GM12873 (cell line): ENCODE results near the gene GABRA5.

ENCODE experiments used
- CTCF ChIP-seq: IDR thresholded peaks from 2 replicates; pipeline ENCODE4 v1.5.1; 2012; ENCODE audit warnings: low read depth, mild to moderate bottlenecking, moderate library complexity, low read length, control low read depth; ENCODE audit not compliant: insufficient read depth; ENCODE audit errors: missing control alignments

The GABRA5 gene

DNA sequence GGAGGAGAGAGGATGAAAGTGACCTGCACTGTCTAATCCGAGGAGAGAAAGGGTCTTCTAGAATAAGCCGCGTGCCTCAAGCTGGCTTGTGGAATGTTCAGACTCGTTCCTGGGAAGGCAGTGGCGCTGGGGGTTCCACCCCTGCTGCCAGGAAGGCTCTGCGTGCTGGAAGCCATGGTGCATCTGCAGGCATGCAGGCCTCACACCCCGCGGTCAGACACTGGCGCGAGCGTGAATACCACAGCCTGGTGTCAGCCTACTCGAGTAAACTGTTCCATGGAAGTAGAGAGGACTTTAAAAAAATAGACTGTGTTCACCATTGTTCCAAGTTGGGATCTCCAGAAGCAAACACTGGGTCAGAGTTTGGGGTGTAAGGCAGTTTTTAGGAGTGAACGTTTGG is 78.2 kb downstream of the GABRA5 start:
- no peak for TF ChIP-seq CTCF

DNA sequence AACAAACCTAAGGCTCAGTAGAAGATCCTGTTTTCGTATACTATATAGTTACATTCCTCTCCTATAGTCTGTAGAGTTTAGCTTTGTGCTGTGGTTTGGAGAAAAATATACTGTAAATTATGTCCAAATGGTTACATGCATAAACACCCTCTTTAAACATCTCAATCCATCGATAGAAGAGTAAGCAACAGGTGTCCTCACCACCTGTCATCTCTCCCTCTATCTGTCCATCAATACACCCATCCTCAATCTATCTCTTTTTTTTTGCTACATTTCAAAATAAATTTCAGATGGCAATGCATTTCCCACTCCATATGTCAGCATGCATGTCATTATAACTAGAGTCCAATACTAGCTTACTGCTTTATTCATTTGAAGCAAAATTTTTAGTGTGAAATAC is 83.1 kb downstream of the GABRA5 start:
- TF ChIP-seq CTCF, result no peak

DNA sequence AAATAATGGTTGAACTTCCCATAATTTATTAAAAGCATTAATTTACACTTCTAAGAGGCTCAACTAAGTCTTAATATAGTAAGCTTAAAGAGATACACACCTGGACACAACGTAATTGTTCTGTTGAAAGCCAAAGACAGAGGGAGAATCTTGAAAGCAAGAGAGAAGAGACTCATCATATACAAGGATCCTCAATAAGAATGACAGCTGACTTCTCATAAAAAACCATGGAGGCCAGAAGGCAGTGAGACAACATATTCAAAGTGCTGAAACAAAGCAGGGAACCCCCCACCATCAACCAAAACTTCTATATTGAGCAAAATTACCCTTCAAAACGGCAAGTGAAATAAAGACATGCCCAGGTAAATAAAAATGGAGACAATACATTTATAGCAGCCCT is 87.5 kb downstream of the GABRA5 start:
- TF ChIP-seq CTCF, result no peak

DNA sequence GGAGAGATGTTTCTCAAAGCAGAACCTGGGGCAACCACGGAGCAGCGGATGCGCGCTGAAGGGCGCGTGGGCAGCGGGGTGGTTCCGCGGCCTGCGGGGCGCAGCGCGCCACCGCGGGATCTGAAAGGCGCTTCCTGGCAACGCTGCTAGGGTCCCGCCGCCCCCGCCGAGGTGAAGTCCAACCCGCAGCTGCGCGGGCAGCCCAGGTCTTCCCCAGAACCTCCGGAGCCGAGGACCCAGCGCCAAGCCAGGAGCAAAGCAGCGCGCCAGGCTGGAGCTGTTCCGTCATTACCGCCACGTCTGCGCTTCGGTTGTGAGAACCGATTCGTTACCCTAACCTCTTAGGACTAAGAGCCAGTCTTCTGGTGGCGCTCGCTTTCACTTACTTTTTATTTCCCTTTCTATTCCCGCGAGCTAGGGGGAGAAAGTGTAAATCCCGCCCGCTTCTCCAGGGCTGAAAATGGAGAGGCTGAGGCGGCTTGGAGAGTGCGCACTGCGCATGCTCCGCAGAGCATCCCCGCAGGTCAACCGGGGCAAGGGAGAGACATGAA is 100.9 kb downstream of the GABRA5 start:
- no peak for TF ChIP-seq CTCF

- TF ChIP-seq CTCF, result no peak
Measured at GRCh38 chr15:26968806-26969205, 101.9 kb downstream of the GABRA5 start.

- TF ChIP-seq CTCF, result no peak
Measured at GRCh38 chr15:26970712-26971210, 103.9 kb downstream of the GABRA5 start, which contains the start of gene GABRG3. Gene GABRG3, plus strand, starts transcription at chr15:26971181.

- TF ChIP-seq CTCF, result no peak
Measured at GRCh38 chr15:26971271-26972018, 104.6 kb downstream of the GABRA5 start.
